CD4-positive, alpha-beta T cell treated with Interleukin-21 for 1 hour (primary cell): Measurements from ENCODE around the gene CMTM8.
A peak's percentile ranks its signal among the peaks of the same experiment; 100 is the strongest.

Experiments used
- DNase-seq: peaks from one replicate; pipeline ENCODE4 v3.0.0-alpha.2; 2020

Gene CMTM8

GRCh38 chr3:32414522-32415202 lies 176.2 kb downstream of the CMTM8 start:
- DNase-seq: peak; percentile 76

- no peak for DNase-seq
Measured at GRCh38 chr3:32419742-32420125, 181.3 kb downstream of the CMTM8 start.
